HG03432 (cell line): Measurements from ENCODE around the gene ZNF182.
"Not testable (repeated sequence)": the region's sequence is repeated elsewhere in the genome, so short reads cannot be mapped to it uniquely, and the experiment has no call there.

Experiments used
- ATAC-seq: cut with Tn5 transposase; IDR thresholded peaks from one replicate; pipeline ENCODE4 v1.9.1; 2021; ENCODE audit warnings: mild to moderate bottlenecking, moderate library complexity; ENCODE audit not compliant: unreplicated experiment

Gene ZNF182

GRCh38 chrX:48003758-48004457, at the start of gene ZNF182:
Gene ZNF182 (minus strand): TSS chrX:48003989. CDS start chrX:48002609, 1,380 bp downstream.
- peak; percentile 96 for ATAC-seq

- no peak for ATAC-seq
These were observed 43.1 kb upstream of the ZNF182 start for GRCh38 chrX:48046846-48047245.

GRCh38 chrX:48045410-48046311, 41.9 kb upstream of the ZNF182 start:
- ATAC-seq, result no peak

GRCh38 chrX:48043056-48043455, 39.3 kb upstream of the ZNF182 start:
- ATAC-seq, result no peak

GRCh38 chrX:48035891-48036290, 32.1 kb upstream of the ZNF182 start:
- no peak for ATAC-seq

- not testable (repeated sequence) for ATAC-seq
These were observed 26.9 kb upstream of the ZNF182 start for GRCh38 chrX:48030641-48031173.

GRCh38 chrX:48030237-48030636, 26.4 kb upstream of the ZNF182 start:
- no peak for ATAC-seq

- ATAC-seq, result no peak
These were observed 24.3 kb upstream of the ZNF182 start for GRCh38 chrX:48028091-48028490.

GRCh38 chrX:48027545-48027944, 23.8 kb upstream of the ZNF182 start:
- not testable (repeated sequence) for ATAC-seq

GRCh38 chrX:48025561-48025960, 21.8 kb upstream of the ZNF182 start:
- no peak for ATAC-seq

GRCh38 chrX:48022738-48023137, 18.9 kb upstream of the ZNF182 start:
- no peak for ATAC-seq

GRCh38 chrX:48022100-48022499, 18.3 kb upstream of the ZNF182 start:
- ATAC-seq, result no peak

- peak; percentile 74 for ATAC-seq
These were observed 17.5 kb upstream of the ZNF182 start for GRCh38 chrX:48021026-48021900.

GRCh38 chrX:48020472-48020871, 16.7 kb upstream of the ZNF182 start:
- ATAC-seq, result not testable (repeated sequence)

- not testable (repeated sequence) for ATAC-seq
These were observed 16.1 kb upstream of the ZNF182 start for GRCh38 chrX:48019892-48020291.

GRCh38 chrX:48016583-48017310, 13.0 kb upstream of the ZNF182 start:
- not testable (repeated sequence) for ATAC-seq

GRCh38 chrX:48009445-48009960, 5.7 kb upstream of the ZNF182 start:
- not testable (repeated sequence) for ATAC-seq

- ATAC-seq, result not testable (repeated sequence)
These were observed 2.9 kb upstream of the ZNF182 start, which contains the start of gene SPACA5 for GRCh38 chrX:48006688-48007087. Gene SPACA5 (plus strand): TSS chrX:48006988. CDS start chrX:48007803, 815 bp downstream.

GRCh38 chrX:48003367-48003757, 427 bp downstream of the ZNF182 start:
- no peak for ATAC-seq

- no peak for ATAC-seq
These were observed 860 bp downstream of the ZNF182 start for GRCh38 chrX:48002929-48003328.
